Type B pancreatic cell (in vitro differentiated cells): ENCODE data around the gene AP2A2. TPM values are rescaled to one million over a fixed set of nuclear protein-coding genes. Genes with fewer than 3 reads are reported as not detected.
A peak's percentile ranks its signal among the peaks of the same experiment; 100 is the strongest.
"Not testable (repeated sequence)": the region's sequence is repeated elsewhere in the genome, so short reads cannot be mapped to it uniquely, and the experiment has no call there.

Experiments used
- DNase-seq: peaks from one replicate; pipeline ENCODE4 v3.0.0; 2021; ENCODE audit warnings: mixed read lengths; ENCODE audit not compliant: unreplicated experiment; ENCODE audit errors: extremely low spot score
- H3K27ac Mint-ChIP-seq: 2 replicates; pipeline ENCODE4 v1.8.0; 2021; ENCODE audit warnings: mild to moderate bottlenecking, mixed read lengths
- H3K27me3 Mint-ChIP-seq: 2 replicates; pipeline ENCODE4 v1.8.0; 2021; ENCODE audit warnings: mixed read lengths
- H3K36me3 Mint-ChIP-seq: 2 replicates; pipeline ENCODE4 v1.8.0; 2021; ENCODE audit warnings: mixed read lengths
- H3K4me1 Mint-ChIP-seq: one replicate; pipeline ENCODE4 v1.8.0; 2021; ENCODE audit warnings: mixed read lengths; ENCODE audit not compliant: unreplicated experiment
- H3K4me3 Mint-ChIP-seq: 2 replicates; pipeline ENCODE4 v1.8.0; 2021; ENCODE audit warnings: mild to moderate bottlenecking, mixed read lengths
- H3K9me3 Mint-ChIP-seq: 2 replicates; pipeline ENCODE4 v1.8.0; 2021; ENCODE audit warnings: mixed read lengths
- total RNA-seq: library from RNA; stranded (reverse); gene quantifications from 2 replicates; pipeline ENCODE4 v1.2.1, GENCODE V29; 2021; ENCODE audit warnings: low replicate concordance
- TF ChIP-seq, protein P1 (sequence below): fragments of 200-600 bp; sonication (generic); conservative IDR thresholded peaks from 2 replicates; pipeline ENCODE4 v1.5.0; 2021; ENCODE audit warnings: antibody characterized with exemption, mild to moderate bottlenecking

AP2A2 gene
- total RNA-seq, 1 donor from 2014 or later, result 109 TPM

DNA sequence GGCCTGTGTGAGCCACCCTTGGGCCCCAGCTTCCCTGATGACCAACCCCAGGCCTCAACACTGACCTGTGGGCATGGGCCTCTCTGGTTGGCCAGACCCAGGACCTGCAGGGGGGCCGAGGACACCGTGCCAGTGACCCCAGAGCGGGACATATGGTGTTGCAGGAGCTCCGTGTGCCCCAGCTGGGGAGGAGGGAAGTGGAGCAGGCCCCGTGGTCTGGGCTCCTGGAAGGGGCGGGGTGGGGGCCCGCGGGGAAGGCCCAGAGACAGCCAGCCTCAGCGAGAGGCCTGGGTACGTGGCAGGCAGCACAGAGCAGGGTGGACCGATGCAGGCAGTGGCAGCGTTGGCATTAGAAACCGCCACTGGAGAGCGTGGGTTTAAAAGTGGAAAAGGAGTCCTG, 88.6 kb downstream of the AP2A2 start:
- no peak overlapping the region for H3K27ac Mint-ChIP-seq
- peaks cover 15% of the 10 kb centered on the region for H3K9me3 Mint-ChIP-seq
- peaks cover 20% of the 10 kb centered on the region for H3K36me3 Mint-ChIP-seq
- TF ChIP-seq, protein P1, sequence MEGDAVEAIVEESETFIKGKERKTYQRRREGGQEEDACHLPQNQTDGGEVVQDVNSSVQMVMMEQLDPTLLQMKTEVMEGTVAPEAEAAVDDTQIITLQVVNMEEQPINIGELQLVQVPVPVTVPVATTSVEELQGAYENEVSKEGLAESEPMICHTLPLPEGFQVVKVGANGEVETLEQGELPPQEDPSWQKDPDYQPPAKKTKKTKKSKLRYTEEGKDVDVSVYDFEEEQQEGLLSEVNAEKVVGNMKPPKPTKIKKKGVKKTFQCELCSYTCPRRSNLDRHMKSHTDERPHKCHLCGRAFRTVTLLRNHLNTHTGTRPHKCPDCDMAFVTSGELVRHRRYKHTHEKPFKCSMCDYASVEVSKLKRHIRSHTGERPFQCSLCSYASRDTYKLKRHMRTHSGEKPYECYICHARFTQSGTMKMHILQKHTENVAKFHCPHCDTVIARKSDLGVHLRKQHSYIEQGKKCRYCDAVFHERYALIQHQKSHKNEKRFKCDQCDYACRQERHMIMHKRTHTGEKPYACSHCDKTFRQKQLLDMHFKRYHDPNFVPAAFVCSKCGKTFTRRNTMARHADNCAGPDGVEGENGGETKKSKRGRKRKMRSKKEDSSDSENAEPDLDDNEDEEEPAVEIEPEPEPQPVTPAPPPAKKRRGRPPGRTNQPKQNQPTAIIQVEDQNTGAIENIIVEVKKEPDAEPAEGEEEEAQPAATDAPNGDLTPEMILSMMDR, result no peak
- no peak for DNase-seq
- H3K4me1 Mint-ChIP-seq, result no peaks in the 10 kb centered on the region
- H3K27me3 Mint-ChIP-seq, result no peaks in the 10 kb centered on the region
- H3K4me3 Mint-ChIP-seq, result no peak overlapping the region

DNA sequence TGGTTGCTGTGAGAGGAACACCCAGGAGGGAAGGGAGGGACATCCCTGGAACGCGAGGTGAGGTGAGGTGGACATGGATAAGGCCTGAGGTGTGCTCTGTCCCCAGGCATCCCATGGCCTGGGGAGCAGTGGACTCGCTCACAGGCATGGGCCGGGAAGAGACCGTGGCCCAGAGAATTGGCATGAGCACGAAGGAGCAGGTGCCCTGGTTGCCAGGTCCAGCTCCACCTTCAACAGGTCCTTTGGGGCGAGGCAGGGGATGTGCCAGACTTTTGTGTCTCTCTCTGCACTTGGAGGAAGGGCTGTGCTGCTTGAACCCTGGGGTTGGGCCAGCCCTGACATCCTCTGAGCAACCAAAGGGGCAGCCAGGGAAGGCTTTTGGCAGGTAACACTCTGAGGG, 89.4 kb downstream of the AP2A2 start:
- peaks cover 20% of the 10 kb centered on the region for H3K36me3 Mint-ChIP-seq
- no peaks in the 10 kb centered on the region for H3K27me3 Mint-ChIP-seq
- no peak overlapping the region for H3K27ac Mint-ChIP-seq
- no peak overlapping the region for H3K4me3 Mint-ChIP-seq
- H3K9me3 Mint-ChIP-seq, result peaks cover 15% of the 10 kb centered on the region
- TF ChIP-seq, protein P1, result no peak
- no peaks in the 10 kb centered on the region for H3K4me1 Mint-ChIP-seq
- no peak for DNase-seq

DNA sequence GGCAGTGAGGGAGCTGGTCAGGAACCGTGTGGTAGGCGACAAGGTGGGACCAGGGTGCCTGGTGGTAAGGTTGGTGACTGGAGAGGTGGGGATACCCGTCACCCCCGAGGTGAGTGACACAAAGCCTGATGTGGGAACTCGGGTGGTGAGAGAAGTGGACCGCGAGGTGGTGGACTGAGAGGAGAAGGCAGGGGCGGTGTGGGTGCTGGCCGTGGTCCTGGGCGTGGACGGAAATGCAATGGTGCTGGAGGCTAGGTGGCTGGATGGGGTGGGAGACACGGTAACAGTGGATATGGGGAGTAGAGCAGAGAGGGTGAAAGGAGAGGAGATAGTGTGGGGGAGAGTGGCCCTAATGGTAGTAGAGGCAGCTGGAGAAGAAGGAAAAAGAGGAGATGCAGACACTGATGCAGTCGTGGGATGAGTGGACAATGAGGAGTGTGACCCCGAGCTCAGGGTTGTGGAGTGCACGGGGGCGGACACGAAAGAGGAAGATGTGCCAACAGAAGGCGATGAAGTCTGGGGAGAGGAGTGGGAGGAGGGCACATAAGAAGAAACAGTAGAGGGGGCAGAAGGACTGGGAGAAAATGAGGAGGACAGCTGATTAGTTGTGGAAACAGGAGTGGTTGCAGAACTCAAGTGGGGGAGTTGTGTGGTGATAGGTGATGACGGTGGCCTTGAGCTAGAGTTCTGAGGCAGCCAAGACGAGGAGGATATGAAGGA, 90.3 kb downstream of the AP2A2 start:
- H3K4me1 Mint-ChIP-seq, result no peaks in the 10 kb centered on the region
- H3K4me3 Mint-ChIP-seq, result no peak overlapping the region
- no peak for DNase-seq
- H3K27ac Mint-ChIP-seq, result no peak overlapping the region
- TF ChIP-seq, protein P1, result no peak
- H3K27me3 Mint-ChIP-seq, result no peaks in the 10 kb centered on the region
- H3K36me3 Mint-ChIP-seq, result peaks cover 15% of the 10 kb centered on the region
- H3K9me3 Mint-ChIP-seq, result peaks cover 15% of the 10 kb centered on the region

DNA sequence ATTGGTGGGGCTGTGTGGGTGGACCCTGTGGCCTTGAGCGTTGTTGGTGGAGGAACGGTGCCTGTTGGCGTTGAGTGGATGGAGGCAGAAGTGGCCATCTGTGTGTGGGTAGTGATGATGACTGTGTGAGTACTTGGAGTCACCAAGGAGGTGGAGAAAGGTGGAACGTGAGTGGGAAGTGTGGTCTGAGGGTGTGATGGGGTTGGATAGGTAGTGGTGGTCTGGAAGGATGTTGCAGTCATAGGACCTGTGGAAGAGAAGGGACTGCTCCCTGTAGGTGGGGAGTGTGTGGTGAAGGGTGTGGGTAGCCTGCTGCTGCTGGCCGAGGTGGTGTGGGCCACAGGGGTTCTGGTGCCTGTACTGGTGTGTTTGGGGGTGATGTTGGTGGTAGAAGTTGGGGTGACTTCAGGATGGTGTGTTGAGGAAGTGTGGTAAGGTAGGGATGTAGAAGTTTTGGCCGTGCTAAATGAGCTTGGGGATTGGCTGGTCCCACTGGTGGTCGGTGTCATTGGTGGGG, 91.0 kb downstream of the AP2A2 start:
- H3K4me3 Mint-ChIP-seq, DNase-seq, H3K27me3 Mint-ChIP-seq, H3K4me1 Mint-ChIP-seq: not testable (repeated sequence)
- Mint-ChIP-seq H3K9me3 (peaks cover 15% of the 10 kb centered on the region), H3K27ac (peak overlapping the region; percentile 8), H3K36me3 (peaks cover 15% of the 10 kb centered on the region)

DNA sequence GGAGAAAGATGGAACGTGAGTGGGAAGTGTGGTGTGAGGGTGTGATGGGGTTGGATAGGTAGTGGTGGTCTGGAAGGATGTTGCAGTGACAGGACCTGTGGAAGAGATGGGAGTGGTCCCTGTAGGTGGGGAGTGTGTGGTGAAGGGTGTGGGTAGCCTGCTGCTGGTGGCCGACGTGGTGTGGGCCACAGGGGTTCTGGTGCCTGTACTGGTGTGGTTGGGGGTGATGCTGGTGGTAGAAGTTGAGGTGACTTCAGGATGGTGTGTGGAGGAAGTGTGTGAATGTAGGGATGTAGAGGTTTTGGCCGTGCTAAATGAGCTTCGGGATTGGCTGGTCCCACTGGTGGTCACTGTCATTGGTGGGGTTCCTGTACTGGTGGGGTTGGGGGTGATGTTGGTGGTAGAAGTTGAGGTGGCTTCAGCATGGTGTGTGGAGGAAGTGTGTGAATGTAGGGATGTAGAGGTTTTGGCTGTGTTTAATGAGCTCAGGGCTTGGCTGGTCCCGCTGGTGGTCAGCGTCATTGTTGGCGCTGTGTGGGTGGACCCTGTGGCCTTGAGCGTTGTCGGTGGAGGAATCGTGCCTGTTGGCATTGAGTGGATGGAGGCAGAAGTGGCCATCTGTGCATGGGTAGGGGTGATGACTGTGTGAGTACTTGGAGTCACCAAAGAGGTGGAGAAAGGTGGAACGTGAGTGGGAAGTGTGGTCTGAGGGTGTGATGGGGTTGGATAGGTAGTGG, 91.8 kb downstream of the AP2A2 start:
- Mint-ChIP-seq H3K27me3 (no peaks in the 10 kb centered on the region), H3K4me1 (no peaks in the 10 kb centered on the region), H3K27ac (no peak overlapping the region), H3K9me3 (peaks cover 15% of the 10 kb centered on the region), H3K4me3 (no peak overlapping the region), H3K36me3 (peaks cover 15% of the 10 kb centered on the region)
- TF ChIP-seq, protein P1, result no peak
- no peak for DNase-seq

DNA sequence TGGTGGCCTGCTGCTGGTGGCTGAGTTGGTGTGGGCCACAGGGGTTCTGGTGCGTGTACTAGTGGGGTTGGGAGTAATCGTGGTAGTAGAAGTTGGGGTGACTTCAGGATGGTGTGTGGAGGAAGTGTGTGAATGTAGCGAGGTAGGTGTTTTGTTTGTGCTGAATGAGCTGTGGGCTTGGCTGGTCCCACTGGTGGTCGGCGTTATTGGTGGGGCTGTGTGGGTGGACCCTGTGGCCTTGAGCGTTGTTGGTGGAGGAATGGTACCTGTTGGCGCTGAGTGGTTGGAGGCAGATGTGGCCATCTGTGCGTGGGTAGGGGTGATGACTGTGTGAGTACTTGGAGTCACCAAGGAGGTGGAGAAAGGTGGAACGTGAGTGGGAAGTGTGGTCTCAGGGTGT, 92.4 kb downstream of the AP2A2 start:
- TF ChIP-seq, protein P1, result no peak
- peak overlapping the region; percentile 3 for H3K27ac Mint-ChIP-seq

More for the DNA sequence above, 92.4 kb downstream of the AP2A2 start:
- peaks cover 15% of the 10 kb centered on the region for H3K36me3 Mint-ChIP-seq
- no peak overlapping the region for H3K4me3 Mint-ChIP-seq
- DNase-seq, result no peak
- H3K4me1 Mint-ChIP-seq, result no peaks in the 10 kb centered on the region
- H3K27me3 Mint-ChIP-seq, result no peaks in the 10 kb centered on the region
- peaks cover 15% of the 10 kb centered on the region for H3K9me3 Mint-ChIP-seq
